Left ventricle myocardium inferior (tissue), 1 donor: ENCODE results near the gene RIPOR2. TPM values are rescaled to one million over a fixed set of nuclear protein-coding genes. Genes with fewer than 3 reads are reported as not detected.

ENCODE experiments used
- DNase-seq: peaks from one replicate; pipeline ENCODE4 v3.0.0-alpha.2; 2020
- H3K27ac ChIP-seq: fragments of 200-600 bp; replicated peaks from 2 replicates; pipeline ENCODE4 v1.8.0; 2021
- H3K27me3 ChIP-seq: fragments of 200-600 bp; 2 replicates; pipeline ENCODE4 v1.8.0; 2021; ENCODE audit warnings: low read depth
- H3K36me3 ChIP-seq: fragments of 200-600 bp; 2 replicates; pipeline ENCODE4 v1.8.0; 2021
- H3K4me1 ChIP-seq: fragments of 200-600 bp; 2 replicates; pipeline ENCODE4 v1.8.0; 2021
- H3K4me3 ChIP-seq: fragments of 200-600 bp; 2 replicates; pipeline ENCODE4 v1.8.0; 2021; ENCODE audit warnings: mild to moderate bottlenecking, moderate library complexity
- H3K9me3 ChIP-seq: fragments of 200-600 bp; replicated peaks from 2 replicates; pipeline ENCODE4 v1.8.0; 2021
- CTCF ChIP-seq: fragments of 200-600 bp; IDR thresholded peaks from 2 replicates; pipeline ENCODE4 v1.8.0; 2021; ENCODE audit warnings: antibody characterized with exemption, mild to moderate bottlenecking, borderline replicate concordance
- intact Hi-C: fragments of 100-400 bp; cut with micrococcal nuclease; formaldehyde crosslinking; loops from one replicate; pipeline ENCODE4 v1.11.0; 2022
- total RNA-seq: library from RNA; stranded (reverse); fragmentation: NEBNext Ultra II Directional; extraction: Animal tissue kit (Norgen Biotek cat#: 25700); gene quantifications from one replicate; pipeline ENCODE4 v1.2.1, GENCODE V29; 2021
- donor health status: DM: no; HTN: yes; CAD: no; lungs with severe emphysema.

Gene RIPOR2
- total RNA-seq, 1 donor from 2014 or later, result 3.1 TPM

DNA sequence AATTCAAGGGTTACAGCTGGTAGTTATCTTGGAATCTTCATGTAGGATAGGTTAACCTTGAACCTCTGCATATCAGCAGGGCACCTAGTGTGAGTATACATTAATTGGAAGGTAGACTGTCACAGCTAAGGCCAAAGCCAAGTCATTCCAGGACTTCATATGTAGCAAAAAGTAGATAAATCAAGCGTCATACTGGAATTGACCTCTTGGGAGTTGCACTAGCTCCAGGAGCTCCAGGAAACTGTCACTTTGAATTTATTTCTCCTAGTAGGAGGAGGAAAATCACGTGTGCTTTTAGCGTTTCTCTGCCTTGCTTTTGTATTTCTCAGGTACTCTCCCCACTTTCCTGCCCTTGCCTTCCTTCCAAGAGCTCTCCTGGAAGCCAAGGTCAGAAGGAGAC lies 30.3 kb downstream of the RIPOR2 start:
- H3K27me3 ChIP-seq, result no peaks in the 10 kb centered on the region
- H3K9me3 ChIP-seq, result peaks cover 16% of the 10 kb centered on the region
- no peak overlapping the region for H3K27ac ChIP-seq
- H3K4me3 ChIP-seq, result no peak overlapping the region
- intact Hi-C loops, result no loop called here
- no peak for DNase-seq
- TF ChIP-seq CTCF, result no peak
- H3K36me3 ChIP-seq, result no peaks in the 10 kb centered on the region
- H3K4me1 ChIP-seq, result peaks cover 22% of the 10 kb centered on the region

DNA sequence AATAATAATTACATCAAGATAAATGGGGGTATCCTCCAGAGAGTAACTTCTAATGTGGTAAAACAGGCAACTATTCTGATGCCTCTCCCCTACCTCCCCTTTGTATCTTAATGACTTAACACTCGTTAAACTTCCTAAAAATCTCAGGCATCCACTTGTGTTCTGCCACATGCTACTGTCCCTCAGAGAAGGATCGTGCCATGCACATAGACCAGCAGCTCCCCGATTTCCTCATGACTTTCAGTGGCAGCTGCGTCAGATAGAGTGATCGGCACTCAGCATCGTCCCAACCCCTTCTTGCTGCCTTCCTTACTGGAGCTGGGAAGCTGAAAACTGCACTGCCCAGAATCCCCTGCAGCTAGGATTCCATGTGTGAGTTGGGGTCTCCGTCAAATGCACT lies 32.1 kb downstream of the RIPOR2 start:
- no peak overlapping the region for H3K4me3 ChIP-seq
- peaks cover 16% of the 10 kb centered on the region for H3K9me3 ChIP-seq
- intact Hi-C loops, result no loop called here
- H3K36me3 ChIP-seq, result no peaks in the 10 kb centered on the region
- DNase-seq, result no peak
- TF ChIP-seq CTCF, result no peak
- no peak overlapping the region for H3K27ac ChIP-seq
- H3K27me3 ChIP-seq, result no peaks in the 10 kb centered on the region
- peaks cover 8% of the 10 kb centered on the region for H3K4me1 ChIP-seq

GRCh38 chr6:24902782-24903181 lies 33.0 kb downstream of the RIPOR2 start:
- Histone ChIP-seq H3K27me3 (no peaks in the 10 kb centered on the region), H3K27ac (no peak overlapping the region), H3K9me3 (peaks cover 16% of the 10 kb centered on the region), H3K4me3 (no peak overlapping the region), H3K36me3 (no peaks in the 10 kb centered on the region), H3K4me1 (no peaks in the 10 kb centered on the region)
- intact Hi-C loops, result no loop called here
- no peak for TF ChIP-seq CTCF
- DNase-seq, result no peak

DNA sequence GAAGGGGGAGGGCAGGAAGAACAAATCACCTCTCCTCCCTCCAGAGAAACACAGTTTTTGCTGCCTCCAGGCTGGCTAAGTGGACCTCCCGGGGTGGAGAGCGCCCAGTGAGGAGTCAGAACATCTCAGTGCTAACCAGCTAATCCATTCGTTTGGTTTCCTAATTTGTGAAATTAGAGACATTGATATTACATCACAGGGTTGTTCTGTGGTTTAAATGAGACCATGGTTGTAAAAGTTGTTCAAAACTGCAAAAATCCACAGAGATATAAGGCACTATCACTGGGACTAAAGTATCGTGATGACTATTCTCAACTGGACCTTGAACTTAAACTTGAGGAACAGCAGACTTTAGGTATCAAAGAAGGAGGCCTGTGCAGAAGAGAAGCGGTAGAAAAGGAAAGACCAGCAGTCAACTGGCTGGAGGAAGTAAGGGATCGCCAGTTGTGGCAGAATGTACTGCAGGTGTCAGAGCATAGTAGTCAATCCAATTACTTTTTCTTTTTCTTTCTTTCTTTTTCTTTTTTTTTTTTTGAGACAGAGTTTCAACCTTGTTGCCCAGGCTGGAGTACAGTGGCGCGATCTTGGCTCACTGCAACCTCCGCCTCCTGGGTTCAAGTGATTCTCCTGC lies 33.9 kb downstream of the RIPOR2 start:
- no peak for TF ChIP-seq CTCF
- no peaks in the 10 kb centered on the region for H3K4me1 ChIP-seq
- intact Hi-C loops, result no loop called here
- no peaks in the 10 kb centered on the region for H3K36me3 ChIP-seq
- no peaks in the 10 kb centered on the region for H3K27me3 ChIP-seq
- DNase-seq, result no peak
- no peak overlapping the region for H3K4me3 ChIP-seq
- H3K27ac ChIP-seq, result peak overlapping the region; percentile 64
- peaks cover 16% of the 10 kb centered on the region for H3K9me3 ChIP-seq

DNA sequence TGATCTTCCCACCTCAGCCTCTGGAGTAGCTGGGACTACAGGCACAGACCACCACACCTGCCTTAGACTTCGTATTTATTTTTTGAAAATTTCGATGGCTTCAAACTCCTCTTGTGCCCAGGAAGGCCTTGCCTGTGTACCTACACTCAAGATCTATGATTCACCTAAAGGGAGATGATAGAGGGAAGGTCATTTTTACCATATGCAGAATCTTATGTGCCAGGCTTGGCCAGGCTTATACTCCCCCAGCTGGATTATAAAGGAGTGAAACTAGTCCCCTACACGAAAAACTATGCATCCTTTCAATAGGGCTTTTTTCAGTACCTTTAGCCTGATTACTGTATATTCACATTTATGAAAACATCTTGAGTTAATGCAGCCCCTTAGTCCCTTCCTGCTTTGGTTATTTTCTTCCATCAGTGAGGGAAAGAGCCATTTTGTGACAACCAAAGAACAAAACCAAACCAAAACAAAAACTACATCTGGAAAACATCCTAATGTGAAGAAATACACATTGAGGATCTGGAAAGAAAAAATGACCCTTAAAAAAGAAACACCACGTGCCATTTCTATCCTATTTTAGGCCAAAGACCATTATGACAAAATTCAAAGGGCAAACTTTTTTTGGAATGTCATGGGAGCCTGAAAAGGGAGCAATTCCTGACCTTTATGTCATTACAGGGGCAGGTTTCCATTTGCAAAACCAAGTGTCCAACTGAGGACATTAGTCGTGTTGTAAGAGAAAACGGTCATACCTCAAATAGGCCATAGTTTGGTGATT lies 34.7 kb downstream of the RIPOR2 start:
- no peak for TF ChIP-seq CTCF
- no peaks in the 10 kb centered on the region for H3K27me3 ChIP-seq
- H3K36me3 ChIP-seq, result no peaks in the 10 kb centered on the region
- intact Hi-C loops, result no loop called here
- H3K4me1 ChIP-seq, result no peaks in the 10 kb centered on the region
- H3K9me3 ChIP-seq, result peaks cover 16% of the 10 kb centered on the region
- peak overlapping the region; percentile 64 for H3K27ac ChIP-seq
- H3K4me3 ChIP-seq, result no peak overlapping the region
- DNase-seq, result no peak
